ENCODE data around the gene EFCAB6.

The EFCAB6 gene

GRCh38 chr22:43600265-43600664, 211.8 kb downstream of the EFCAB6 start:
- DNase-seq (ENCODE audit: low read depth in 2 of 3, low spot score in 2 of 3) = no peak

DNA sequence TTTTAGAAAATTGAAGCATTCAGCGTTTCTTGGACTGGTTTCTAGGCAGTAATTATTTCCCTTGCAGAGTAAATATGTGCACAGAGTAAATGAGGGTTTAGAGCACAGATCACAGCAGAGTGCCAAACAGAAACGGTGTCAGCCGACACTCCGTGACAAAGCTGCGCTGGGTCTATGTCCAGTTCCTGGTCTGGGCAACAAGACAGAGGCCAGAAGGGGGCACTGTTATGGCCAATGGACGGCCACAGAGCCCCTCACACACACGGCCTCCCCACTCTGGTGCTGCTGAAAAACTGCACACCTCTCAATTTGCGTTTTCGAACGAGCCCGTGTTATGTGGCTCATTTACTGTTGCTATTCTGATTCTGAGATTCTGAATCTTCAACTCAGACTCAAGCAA, 219.6 kb downstream of the EFCAB6 start:
- no peak for DNase-seq (ENCODE audit: low read depth in 2 of 3, low spot score in 2 of 3)

- no peak for DNase-seq (ENCODE audit: low read depth in 2 of 3, low spot score in 2 of 3)
Observed at GRCh38 chr22:43591380-43591779, 220.7 kb downstream of the EFCAB6 start.

DNA sequence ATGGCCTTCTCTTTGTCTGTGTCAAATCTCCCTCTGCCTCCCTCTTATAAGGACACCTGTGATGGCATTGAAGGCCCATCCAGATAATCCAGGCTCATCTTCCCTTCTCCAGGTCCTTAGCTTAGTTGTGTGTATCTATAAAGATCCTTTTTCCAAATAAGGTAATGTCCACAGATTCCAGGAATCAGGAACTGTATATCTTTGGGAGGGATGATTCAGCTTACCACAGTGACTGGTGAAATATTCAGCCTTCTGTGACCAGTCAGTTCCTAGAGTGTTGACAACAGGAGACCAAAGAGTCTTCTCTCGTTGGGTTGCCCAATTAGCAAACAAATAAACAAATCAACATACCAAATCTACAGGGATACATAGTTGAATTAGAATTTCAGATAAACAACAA, 224.5 kb downstream of the EFCAB6 start:
- no peak for DNase-seq (ENCODE audit: low read depth in 2 of 3, low spot score in 2 of 3)

- DNase-seq (ENCODE audit: low read depth in 2 of 3, low spot score in 2 of 3) = no peak
Observed at GRCh38 chr22:43583501-43583900, 228.6 kb downstream of the EFCAB6 start.

DNA sequence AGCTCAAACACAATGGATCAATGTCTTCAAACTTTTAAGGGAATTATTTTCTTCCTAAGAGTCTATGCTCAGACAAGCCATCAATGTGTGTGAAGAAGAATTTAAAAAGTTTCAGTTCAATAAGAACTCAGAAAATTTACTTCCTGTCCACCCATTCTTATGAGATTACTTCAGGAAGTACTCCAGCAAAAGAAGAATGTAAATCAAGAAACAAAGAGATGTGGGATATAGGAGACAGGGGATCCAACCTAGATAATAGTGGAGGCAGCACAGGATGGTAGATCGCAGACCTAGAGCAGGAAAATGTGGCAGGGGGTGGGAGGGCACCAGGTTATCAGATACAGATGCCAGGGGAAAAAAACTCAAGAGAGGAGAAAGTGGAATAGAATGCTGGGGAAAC, 229.7 kb downstream of the EFCAB6 start:
- DNase-seq (ENCODE audit: low read depth in 2 of 3, low spot score in 2 of 3) = no peak

DNA sequence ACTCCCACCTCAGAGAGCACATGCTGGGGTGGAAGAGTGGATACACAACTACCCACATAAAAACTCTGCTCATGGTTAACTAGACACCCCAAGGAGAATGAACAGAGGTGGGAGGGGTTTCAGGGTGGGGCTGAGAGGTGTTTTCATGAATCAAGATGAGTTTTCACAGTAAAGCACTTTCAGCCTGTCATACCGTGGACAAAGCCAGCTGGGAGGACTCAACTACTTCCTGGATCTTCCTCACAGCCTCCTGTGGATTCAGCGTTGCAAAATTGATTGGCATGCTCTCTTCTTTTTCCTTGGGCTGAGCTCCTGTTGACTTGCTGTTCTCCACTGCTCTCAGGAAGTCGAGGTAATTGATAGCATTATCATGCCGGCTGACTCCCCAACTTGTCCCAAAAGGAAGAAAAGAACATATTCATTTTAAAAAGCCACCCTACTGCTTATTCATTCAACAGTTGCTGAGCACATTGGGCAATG, 231.8 kb downstream of the EFCAB6 start:
- no peak for DNase-seq (ENCODE audit: low read depth in 2 of 3, low spot score in 2 of 3)

- DNase-seq (ENCODE audit: low read depth in 2 of 3, low spot score in 2 of 3) = no peak
Observed at GRCh38 chr22:43574738-43575137, 237.4 kb downstream of the EFCAB6 start.

GRCh38 chr22:43572710-43573109, 239.4 kb downstream of the EFCAB6 start:
- no peak for DNase-seq (ENCODE audit: low read depth in 2 of 3, low spot score in 2 of 3)

DNA sequence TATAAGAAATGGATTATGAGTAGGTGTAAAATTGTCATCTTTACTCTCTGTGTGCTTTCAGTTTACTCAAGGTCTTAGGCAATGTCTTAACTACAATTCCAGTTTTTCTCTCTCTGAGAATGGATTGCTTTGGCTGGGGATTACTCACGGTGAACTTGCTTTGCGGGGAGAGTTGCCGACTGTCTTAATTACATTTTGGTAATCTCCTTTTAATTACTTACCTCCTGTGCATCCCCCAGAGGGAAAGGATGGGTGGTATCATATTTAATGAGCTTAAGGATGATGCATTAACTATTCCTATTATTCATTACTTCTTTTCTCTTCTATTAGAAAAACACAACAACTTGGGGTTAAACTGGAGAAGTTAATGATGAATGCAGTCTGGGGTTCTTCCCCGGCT, 240.9 kb downstream of the EFCAB6 start:
- no peak for DNase-seq (ENCODE audit: low read depth in 2 of 3, low spot score in 2 of 3)

DNA sequence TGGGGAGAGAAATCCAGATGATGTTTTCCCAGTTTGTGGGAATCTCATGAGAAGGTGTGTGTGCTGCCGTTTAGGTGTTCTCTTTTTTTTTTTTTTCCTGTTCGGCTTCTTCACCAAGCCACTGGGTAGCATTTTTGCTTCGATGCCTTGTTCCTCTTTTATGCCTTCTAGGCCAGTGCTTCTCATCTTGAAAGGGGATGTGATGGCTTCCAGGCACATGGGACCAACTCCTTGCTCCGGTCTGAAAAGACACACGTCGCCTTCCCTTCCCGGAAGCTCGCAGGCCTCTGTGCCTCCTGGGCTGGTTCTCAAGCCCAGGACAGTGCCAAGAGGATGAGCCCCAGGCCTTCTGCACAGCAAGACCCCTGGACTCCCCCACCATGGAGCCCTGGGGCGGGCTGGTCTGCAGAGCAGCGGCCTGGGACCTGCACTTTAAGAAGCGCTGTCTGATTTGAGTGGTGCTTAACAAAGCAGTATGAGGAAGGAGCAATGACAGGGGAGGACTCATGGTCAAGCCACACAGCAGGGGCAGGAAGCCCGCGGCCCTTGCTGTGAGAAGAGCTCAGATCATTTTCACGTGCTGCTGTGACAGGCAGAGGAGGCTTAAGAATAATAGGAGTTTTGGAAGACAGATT, 241.5 kb downstream of the EFCAB6 start:
- no peak for DNase-seq (ENCODE audit: low read depth in 2 of 3, low spot score in 2 of 3)

DNA sequence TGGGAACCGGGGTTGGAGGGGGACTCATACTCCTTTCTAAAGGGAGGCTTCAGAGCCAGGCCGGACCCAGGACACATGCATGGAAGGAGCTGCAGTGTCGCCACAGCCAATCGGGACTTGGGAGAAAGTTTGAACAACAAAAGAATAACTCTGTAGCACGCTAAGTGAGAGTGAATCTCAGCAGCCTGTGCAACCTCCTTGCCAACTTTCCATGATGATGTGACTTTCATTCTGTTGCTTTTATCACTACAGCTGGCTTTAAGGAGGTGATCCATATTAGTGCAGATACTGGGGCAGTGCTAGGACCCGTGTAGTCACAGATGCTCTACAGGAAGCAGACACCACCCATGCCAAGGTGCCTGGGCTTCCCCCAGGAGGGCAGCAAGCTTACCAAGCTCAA, 243.0 kb downstream of the EFCAB6 start:
- no peak for DNase-seq (ENCODE audit: low read depth in 2 of 3, low spot score in 2 of 3)

- DNase-seq (ENCODE audit: low read depth in 2 of 3, low spot score in 2 of 3) = no peak
Observed at GRCh38 chr22:43567691-43568324, 244.3 kb downstream of the EFCAB6 start.

GRCh38 chr22:43566561-43567332, 245.4 kb downstream of the EFCAB6 start:
- DNase-seq (ENCODE audit: low read depth in 2 of 3, low spot score in 2 of 3) = no peak

DNA sequence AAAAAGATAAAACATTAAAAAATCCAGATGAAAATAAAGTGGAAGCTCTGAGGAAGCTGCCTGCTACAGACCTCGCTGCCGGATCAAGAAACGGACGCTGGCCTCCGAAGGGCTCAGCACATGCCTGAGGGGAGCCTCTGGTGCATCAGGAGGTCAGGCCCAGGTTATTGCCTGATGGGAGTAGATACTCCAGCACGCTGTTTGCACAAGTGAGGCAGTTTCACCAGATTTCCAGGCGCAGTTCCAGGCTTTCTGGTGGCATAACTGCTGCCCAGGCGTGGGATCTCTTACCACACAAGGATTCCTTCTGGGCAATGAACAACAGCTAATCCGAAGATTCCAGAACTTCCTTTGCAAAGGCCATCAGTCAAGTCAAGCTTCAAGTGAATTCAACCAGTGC, 246.1 kb downstream of the EFCAB6 start:
- no peak for DNase-seq (ENCODE audit: low read depth in 2 of 3, low spot score in 2 of 3)

- no peak for DNase-seq (ENCODE audit: low read depth in 2 of 3, low spot score in 2 of 3)
Observed at GRCh38 chr22:43564859-43565258, 247.2 kb downstream of the EFCAB6 start.

DNA sequence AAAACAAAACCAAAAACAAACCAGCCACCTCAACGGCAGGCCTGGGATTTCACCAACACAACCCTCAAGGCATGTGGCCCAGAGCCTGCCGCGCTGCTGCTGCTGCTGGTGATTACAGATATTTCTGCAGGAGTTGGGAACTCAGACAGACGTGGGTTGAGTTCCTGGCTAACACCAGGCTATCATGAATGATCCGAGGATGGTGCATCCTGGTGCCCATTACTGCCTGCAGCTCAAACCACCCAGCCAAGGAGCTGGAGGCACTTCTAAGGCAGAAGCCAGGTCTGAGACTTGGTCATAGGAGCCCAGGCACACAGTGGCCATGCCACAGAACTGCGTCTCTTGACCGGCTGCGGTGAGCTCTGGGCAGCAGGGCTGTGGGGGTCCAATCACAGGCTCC, 248.5 kb downstream of the EFCAB6 start:
- no peak for DNase-seq (ENCODE audit: low read depth in 2 of 3, low spot score in 2 of 3)

- DNase-seq (ENCODE audit: low read depth in 2 of 3, low spot score in 2 of 3) = no peak
Observed at GRCh38 chr22:43562843-43563242, 249.3 kb downstream of the EFCAB6 start.

- no peak for DNase-seq (ENCODE audit: low read depth in 2 of 3, low spot score in 2 of 3)
Observed at GRCh38 chr22:43561415-43562178, 250.5 kb downstream of the EFCAB6 start.

DNA sequence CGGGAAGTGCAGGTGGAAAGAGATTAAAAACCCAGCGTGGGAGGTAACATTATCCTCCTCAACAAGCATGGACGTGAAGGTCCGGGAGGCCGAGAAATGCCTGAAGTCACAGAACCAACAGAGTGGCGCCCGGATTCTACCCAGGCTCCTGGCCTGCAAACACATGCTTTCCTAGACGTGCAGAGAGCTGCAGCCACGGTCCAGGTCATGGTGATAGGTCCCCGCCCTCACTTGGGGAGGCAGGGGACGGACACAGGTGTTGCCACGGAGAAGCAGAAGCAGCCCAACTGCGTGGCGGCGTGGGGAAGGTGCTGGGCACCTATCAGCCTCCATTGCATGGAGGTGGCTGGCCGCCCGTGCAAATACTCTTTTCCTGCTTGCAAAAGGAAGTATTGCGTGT, 251.5 kb downstream of the EFCAB6 start:
- DNase-seq (ENCODE audit: low read depth in 2 of 3, low spot score in 2 of 3) = no peak
